H9 (cell line): ENCODE measurements around the gene UPB1. TPM values are rescaled to one million over a fixed set of nuclear protein-coding genes. Genes with fewer than 3 reads are reported as not detected.

Experiments
- DNase-seq: peaks from one replicate; pipeline ENCODE4 v3.0.0-alpha.2; 2017
- H2AFZ ChIP-seq: one replicate; pipeline ENCODE4 v1.6.1; 2013; ENCODE audit warnings: mild to moderate bottlenecking, low read length, control low read depth, moderate library complexity
- H2AK5ac ChIP-seq: 2 replicates; pipeline ENCODE4 v1.6.1; 2013; ENCODE audit warnings: low read length, control low read depth, mixed read lengths; ENCODE audit not compliant: insufficient read length
- H2BK120ac ChIP-seq: one replicate; pipeline ENCODE4 v1.6.1; 2013; ENCODE audit warnings: low read depth, mild to moderate bottlenecking, low read length, control low read depth, inconsistent platforms; ENCODE audit not compliant: poor library complexity, severe bottlenecking
- H2BK12ac ChIP-seq: 2 replicates; pipeline ENCODE4 v1.6.1; 2013; ENCODE audit warnings: low read length, control low read depth, mixed read lengths, low read depth; ENCODE audit not compliant: insufficient read length
- H2BK15ac ChIP-seq: 2 replicates; pipeline ENCODE4 v1.6.1; 2013; ENCODE audit warnings: low read depth, low read length, control low read depth
- H2BK20ac ChIP-seq: one replicate; pipeline ENCODE4 v1.6.1; 2013; ENCODE audit warnings: low read depth, mild to moderate bottlenecking, low read length, control low read depth, inconsistent platforms; ENCODE audit not compliant: poor library complexity, severe bottlenecking
- H2BK5ac ChIP-seq: 2 replicates; pipeline ENCODE4 v1.6.1; 2013; ENCODE audit warnings: low read length, control low read depth, mixed read lengths; ENCODE audit not compliant: insufficient read length
- H3K14ac ChIP-seq: 2 replicates; pipeline ENCODE4 v1.6.1; 2013; ENCODE audit warnings: low read length, control low read depth; ENCODE audit not compliant: insufficient read depth
- H3K18ac ChIP-seq: 2 replicates; pipeline ENCODE4 v1.6.1; 2013; ENCODE audit warnings: low read depth, mild to moderate bottlenecking, mixed read lengths, low read length, control low read depth; ENCODE audit not compliant: insufficient read length
- H3K23ac ChIP-seq: 2 replicates; pipeline ENCODE4 v1.6.1; 2013; ENCODE audit warnings: low read length, control low read depth, mixed read lengths, low read depth; ENCODE audit not compliant: insufficient read length
- H3K23me2 ChIP-seq: 2 replicates; pipeline ENCODE4 v1.6.1; 2013; ENCODE audit warnings: low read depth, mild to moderate bottlenecking, mixed read lengths, low read length, control low read depth; ENCODE audit not compliant: insufficient read length, poor library complexity, severe bottlenecking
- H3K27ac ChIP-seq: 2 replicates; pipeline ENCODE4 v1.5.1; 2013; ENCODE audit warnings: low read length, control low read depth, mixed read lengths, low read depth; ENCODE audit not compliant: insufficient read length
- H3K27me3 ChIP-seq: 2 replicates; pipeline ENCODE4 v1.6.1; 2013; ENCODE audit warnings: low read length, control low read depth, inconsistent platforms; ENCODE audit not compliant: insufficient read depth
- H3K4ac ChIP-seq: 2 replicates; pipeline ENCODE4 v1.6.1; 2013; ENCODE audit warnings: low read depth, mild to moderate bottlenecking, control low read depth, inconsistent platforms, low read length, moderate library complexity
- H3K4me1 ChIP-seq: 2 replicates; pipeline ENCODE4 v1.6.1; 2013; ENCODE audit warnings: low read length, control low read depth, inconsistent platforms; ENCODE audit not compliant: insufficient read depth
- H3K4me2 ChIP-seq: 2 replicates; pipeline ENCODE4 v1.6.1; 2013; ENCODE audit warnings: low read length, control low read depth, mixed read lengths; ENCODE audit not compliant: insufficient read length, insufficient read depth
- H3K56ac ChIP-seq: 2 replicates; pipeline ENCODE4 v1.6.1; 2013; ENCODE audit warnings: low read depth, mild to moderate bottlenecking, mixed read lengths, low read length, control low read depth; ENCODE audit not compliant: insufficient read length
- H3K79me1 ChIP-seq: 2 replicates; pipeline ENCODE4 v1.6.1; 2013; ENCODE audit warnings: low read depth, mild to moderate bottlenecking, moderate library complexity, low read length, control low read depth, inconsistent platforms; ENCODE audit not compliant: insufficient read depth, poor library complexity, severe bottlenecking
- H3K79me2 ChIP-seq: 2 replicates; pipeline ENCODE4 v1.6.1; 2013; ENCODE audit warnings: low read length, control low read depth, inconsistent platforms; ENCODE audit not compliant: insufficient read depth
- H3K9ac ChIP-seq: 2 replicates; pipeline ENCODE4 v1.6.1; 2013; ENCODE audit warnings: low read length, control low read depth, mixed read lengths; ENCODE audit not compliant: insufficient read length; ENCODE audit errors: extremely low read depth
- H3K9me3 ChIP-seq: one replicate; pipeline ENCODE4 v1.6.1; 2013; ENCODE audit warnings: low read depth, low read length, inconsistent platforms; ENCODE audit not compliant: control insufficient read depth
- H3T11ph ChIP-seq: one replicate; pipeline ENCODE4 v1.6.1; 2013; ENCODE audit warnings: mild to moderate bottlenecking, low read length, control low read depth, inconsistent platforms
- H4K20me1 ChIP-seq: one replicate; pipeline ENCODE4 v1.6.1; 2013; ENCODE audit not compliant: control insufficient read depth, insufficient read length, insufficient read depth
- H4K5ac ChIP-seq: 2 replicates; pipeline ENCODE4 v1.6.1; 2013; ENCODE audit warnings: low read depth, mild to moderate bottlenecking, mixed read lengths, low read length, control low read depth; ENCODE audit not compliant: insufficient read length
- H4K8ac ChIP-seq: replicated peaks from 2 replicates; pipeline ENCODE4 v1.6.1; 2013; ENCODE audit warnings: low read length, control low read depth, mixed read lengths, low read depth; ENCODE audit not compliant: insufficient read length
- H4K91ac ChIP-seq: 2 replicates; pipeline ENCODE4 v1.6.1; 2013; ENCODE audit warnings: low read depth, mild to moderate bottlenecking, moderate library complexity, mixed read lengths, low read length, control low read depth; ENCODE audit not compliant: insufficient read length
- H3K27ac Mint-ChIP-seq, 3 experiments: 2 replicates in 2 of 3; 3 replicates in 1 of 3; pipeline ENCODE4 v1.8.0; 2020 to 2021; ENCODE audit warnings: mixed read lengths in 3 of 3, mild to moderate bottlenecking in 1 of 3, moderate library complexity in 1 of 3
- H3K27me3 Mint-ChIP-seq: 2 replicates; pipeline ENCODE4 v1.8.0; 2021; ENCODE audit warnings: low read depth, mild to moderate bottlenecking, moderate library complexity, mixed read lengths
- H3K36me3 Mint-ChIP-seq, 3 experiments: 2 replicates in 2 of 3; 3 replicates in 1 of 3; pipeline ENCODE4 v1.8.0; 2020 to 2021; ENCODE audit warnings: low read depth in 3 of 3, mixed read lengths in 3 of 3; ENCODE audit not compliant: insufficient read depth in 1 of 3
- H3K4me1 Mint-ChIP-seq, 2 experiments: 2 replicates each; pipeline ENCODE4 v1.8.0; 2020; ENCODE audit warnings: mixed read lengths in 2 of 2
- H3K4me3 Mint-ChIP-seq, 2 experiments: 2 replicates in 1 of 2; 3 replicates in 1 of 2; pipeline ENCODE4 v1.8.0; 2020 to 2021; ENCODE audit warnings: mild to moderate bottlenecking in 2 of 2, mixed read lengths in 2 of 2, moderate library complexity in 1 of 2
- H3K9me3 Mint-ChIP-seq, 2 experiments: 2 replicates in 1 of 2; 3 replicates in 1 of 2; pipeline ENCODE4 v1.8.0; 2020; ENCODE audit warnings: mild to moderate bottlenecking in 2 of 2, mixed read lengths in 2 of 2, moderate library complexity in 1 of 2
- CTCF ChIP-seq: fragments of 200-600 bp; sonication (generic); conservative IDR thresholded peaks from 3 replicates; pipeline ENCODE4 v1.8.0; 2021; ENCODE audit warnings: antibody characterized with exemption, mild to moderate bottlenecking
- WGBS: extraction: QIAGEN DNeasy Blood & Tissue Kit; methylation state at CpG from one replicate; pipeline ENCODE4 v1.1.7; 2013; ENCODE audit warnings: missing lambda C conversion rate, low lambda C conversion rate, mixed read lengths; ENCODE audit not compliant: insufficient read length; ENCODE audit errors: extremely low coverage; 5-methylcytosine and 5-hydroxymethylcytosine counted together
- total RNA-seq: library from RNA; stranded (reverse); gene quantifications from 2 replicates; pipeline ENCODE4 v1.2.1, GENCODE V29; 2021

UPB1 gene
- total RNA-seq, 1 experiment from 2014 or later, result not detected

GRCh38 chr22:24465566-24465965 is 29.6 kb upstream of the UPB1 start:
- peak overlapping the region in 1 of 3 experiments; percentile 29; a peak in 1 of 7 replicates for H3K27ac Mint-ChIP-seq
- Histone ChIP-seq H2BK5ac (no peak overlapping the region), H2BK20ac (no peak overlapping the region), H2BK12ac (no peak overlapping the region), H2BK120ac (no peak overlapping the region), H3K56ac (no peak overlapping the region), H3K79me1 (no peaks in the 10 kb centered on the region), H3K18ac (no peak overlapping the region), H3K4me1 (peaks cover under 1% of the 10 kb centered on the region; the same call in 1 of the 2 replicates), H3K14ac (no peak overlapping the region), H2AFZ (no peak overlapping the region), H2BK15ac (no peak overlapping the region), H3T11ph (no peak overlapping the region), H2AK5ac (no peak overlapping the region), H4K20me1 (no peaks in the 10 kb centered on the region), H3K23me2 (no peaks in the 10 kb centered on the region), H3K23ac (no peak overlapping the region), H4K5ac (no peak overlapping the region), H3K27me3 (no peaks in the 10 kb centered on the region), H3K27ac (no peak overlapping the region), H4K91ac (no peak overlapping the region), H4K8ac (no peak overlapping the region), H3K9me3 (no peaks in the 10 kb centered on the region), H3K79me2 (no peaks in the 10 kb centered on the region), H3K9ac (no peak overlapping the region), H3K4ac (no peak overlapping the region), H3K4me2 (no peak overlapping the region)
- H3K9me3 Mint-ChIP-seq, result no peaks in the 10 kb centered on the region
- no peak overlapping the region for H3K4me3 Mint-ChIP-seq
- no peak for TF ChIP-seq CTCF
- no peaks in the 10 kb centered on the region for H3K36me3 Mint-ChIP-seq
- peaks cover 5% of the 10 kb centered on the region; the same call in 1 of the 2 replicates for H3K27me3 Mint-ChIP-seq
- H3K4me1 Mint-ChIP-seq, result peaks cover 17 to 20% of the 10 kb centered on the region in 2 experiments
- no CpG with 5 or more reads among the region's 5 CpGs for WGBS
- no peak for DNase-seq
